ENCODE results near the gene HS6ST2.

- TF ChIP-seq POLR2A (IDR thresholded peaks at IDR 0.05) (no peak), CTCF (IDR thresholded peaks at IDR 0.05) (no peak)
Measured at GRCh38 chrX:132875650-132876522, 82.5 kb downstream of the HS6ST2 start.
